LNCaP clone FGC (cell line): ENCODE data around the gene ELMO1.

ENCODE experiments used
- DNase-seq: peaks from one replicate; pipeline ENCODE4 v3.0.0-alpha.2; 2011; ENCODE audit warnings: low read depth
- H3K4me3 ChIP-seq: 2 replicates; pipeline ENCODE4 v1.5.1; 2011; ENCODE audit warnings: mild to moderate bottlenecking, low read depth, low read length, control low read depth
- TF ChIP-seq, protein P1 (sequence below): IDR thresholded peaks from 2 replicates; pipeline ENCODE4 v1.5.1; 2012; ENCODE audit warnings: mild to moderate bottlenecking; ENCODE audit not compliant: control insufficient read depth, insufficient read depth; ENCODE audit errors: extremely low read depth

Gene ELMO1

DNA sequence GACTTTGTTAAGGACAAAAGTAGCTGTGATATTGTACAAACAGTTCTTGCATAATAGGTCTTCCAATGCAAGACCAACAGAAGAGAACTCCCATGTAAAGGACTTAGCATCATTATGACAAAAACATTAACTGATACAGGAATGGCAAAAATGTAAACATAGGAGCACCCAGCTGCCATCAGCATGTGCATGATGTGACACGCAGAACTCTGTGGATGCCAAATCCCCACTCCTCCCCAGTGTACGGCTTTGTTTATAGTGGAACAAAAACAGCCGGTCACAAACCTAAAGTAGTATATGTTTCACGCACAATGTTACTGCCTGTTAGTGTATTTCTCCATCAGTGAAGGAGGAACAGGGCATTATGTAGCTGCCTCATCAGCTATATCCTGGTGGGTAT lies 408.3 kb downstream of the ELMO1 start:
- TF ChIP-seq, protein P1, sequence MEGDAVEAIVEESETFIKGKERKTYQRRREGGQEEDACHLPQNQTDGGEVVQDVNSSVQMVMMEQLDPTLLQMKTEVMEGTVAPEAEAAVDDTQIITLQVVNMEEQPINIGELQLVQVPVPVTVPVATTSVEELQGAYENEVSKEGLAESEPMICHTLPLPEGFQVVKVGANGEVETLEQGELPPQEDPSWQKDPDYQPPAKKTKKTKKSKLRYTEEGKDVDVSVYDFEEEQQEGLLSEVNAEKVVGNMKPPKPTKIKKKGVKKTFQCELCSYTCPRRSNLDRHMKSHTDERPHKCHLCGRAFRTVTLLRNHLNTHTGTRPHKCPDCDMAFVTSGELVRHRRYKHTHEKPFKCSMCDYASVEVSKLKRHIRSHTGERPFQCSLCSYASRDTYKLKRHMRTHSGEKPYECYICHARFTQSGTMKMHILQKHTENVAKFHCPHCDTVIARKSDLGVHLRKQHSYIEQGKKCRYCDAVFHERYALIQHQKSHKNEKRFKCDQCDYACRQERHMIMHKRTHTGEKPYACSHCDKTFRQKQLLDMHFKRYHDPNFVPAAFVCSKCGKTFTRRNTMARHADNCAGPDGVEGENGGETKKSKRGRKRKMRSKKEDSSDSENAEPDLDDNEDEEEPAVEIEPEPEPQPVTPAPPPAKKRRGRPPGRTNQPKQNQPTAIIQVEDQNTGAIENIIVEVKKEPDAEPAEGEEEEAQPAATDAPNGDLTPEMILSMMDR = no peak

DNA sequence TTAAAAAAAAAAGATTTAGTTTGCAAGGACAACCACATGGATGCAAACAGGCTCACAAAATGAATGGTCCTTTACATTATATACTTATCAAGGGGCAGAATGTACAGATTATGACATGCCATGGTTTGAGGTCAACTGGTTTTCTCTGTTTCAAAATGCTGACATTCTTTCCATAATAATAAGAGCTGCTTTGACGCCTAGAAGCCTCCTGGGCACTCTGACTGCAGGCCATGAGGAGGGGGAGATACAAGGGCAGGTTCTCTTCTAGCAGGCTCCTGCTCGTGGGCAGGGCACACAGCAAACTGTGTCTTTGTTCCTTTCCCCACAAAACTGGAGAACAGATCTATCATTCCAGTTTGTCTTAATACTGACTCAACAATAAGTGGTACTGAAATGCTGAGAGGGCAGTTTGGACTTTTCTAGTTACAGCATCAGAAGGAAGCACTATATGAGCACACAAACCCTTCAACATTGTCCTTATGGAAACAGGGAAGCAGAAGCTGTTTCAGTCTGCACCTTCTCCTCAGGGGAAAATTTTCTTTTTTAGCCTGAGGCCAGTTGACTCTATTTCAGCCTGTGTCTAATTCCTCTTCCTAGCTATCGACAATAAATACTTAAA lies 409.4 kb downstream of the ELMO1 start:
- H3K4me3 ChIP-seq = no peak overlapping the region
- TF ChIP-seq, protein P1 = no peak
- DNase-seq = no peak

More for the DNA sequence above, 408.3 kb downstream of the ELMO1 start:
- no peak for DNase-seq
- no peak overlapping the region for H3K4me3 ChIP-seq

DNA sequence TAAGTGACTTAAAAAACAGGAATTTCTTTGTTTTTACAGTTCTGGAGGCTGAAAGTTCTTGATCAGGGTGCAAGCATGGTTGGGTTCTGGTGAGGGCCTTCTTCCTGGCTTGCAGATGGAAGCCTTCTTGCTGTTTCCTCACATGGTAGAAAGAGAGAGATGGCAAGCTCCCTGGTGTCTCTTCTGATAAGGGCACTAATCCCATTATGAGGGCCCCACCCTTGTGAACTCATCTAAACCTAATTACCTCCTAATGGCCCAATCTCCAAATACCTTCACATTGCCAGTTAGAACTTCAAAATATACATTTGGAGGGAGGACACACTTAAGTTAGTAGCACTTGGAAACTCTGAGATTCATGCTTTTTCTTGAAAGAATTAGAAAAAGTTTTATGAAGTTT lies 410.0 kb downstream of the ELMO1 start:
- TF ChIP-seq, protein P1 = no peak
- no peak overlapping the region for H3K4me3 ChIP-seq
- DNase-seq = no peak

DNA sequence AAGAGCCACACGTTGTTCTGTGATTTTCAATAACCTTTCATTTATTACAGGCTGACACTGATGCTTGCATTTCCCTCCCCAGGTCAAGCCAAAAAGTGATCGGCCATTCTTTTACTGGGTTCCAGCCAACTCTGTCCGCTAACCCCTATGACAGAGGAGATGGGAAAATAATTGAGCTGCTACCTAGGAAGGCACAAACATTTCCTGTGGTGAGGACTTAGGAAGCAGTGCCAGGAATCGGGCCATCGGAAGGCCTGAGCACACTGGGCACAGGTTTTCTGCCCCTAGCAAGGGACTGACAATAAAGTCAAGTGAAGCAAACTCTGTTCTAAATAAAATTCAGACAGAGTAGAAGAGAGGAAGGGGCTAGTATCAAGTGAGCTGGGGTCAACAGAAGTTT lies 411.4 kb downstream of the ELMO1 start:
- no peak for DNase-seq
- H3K4me3 ChIP-seq = no peak overlapping the region
- TF ChIP-seq, protein P1 = no peak

DNA sequence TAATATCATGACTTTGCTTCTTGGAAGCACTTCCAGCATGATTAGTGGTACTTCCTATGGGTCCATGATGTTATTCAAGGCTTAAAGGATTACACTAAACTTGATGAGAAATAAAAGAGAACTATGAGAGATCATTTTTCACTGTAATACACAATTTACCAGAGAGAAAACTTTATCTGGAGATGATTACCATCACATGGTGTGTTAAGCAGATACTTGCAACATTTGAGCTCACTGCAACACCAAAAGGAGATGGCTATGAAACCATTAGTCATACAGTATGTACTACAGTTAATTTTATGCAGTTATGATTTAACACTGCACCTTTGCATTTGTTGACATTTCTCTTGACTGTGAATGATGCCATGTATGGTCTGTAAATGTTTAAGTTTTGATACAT lies 413.0 kb downstream of the ELMO1 start:
- H3K4me3 ChIP-seq = no peak overlapping the region
- DNase-seq = no peak
- TF ChIP-seq, protein P1 = no peak

DNA sequence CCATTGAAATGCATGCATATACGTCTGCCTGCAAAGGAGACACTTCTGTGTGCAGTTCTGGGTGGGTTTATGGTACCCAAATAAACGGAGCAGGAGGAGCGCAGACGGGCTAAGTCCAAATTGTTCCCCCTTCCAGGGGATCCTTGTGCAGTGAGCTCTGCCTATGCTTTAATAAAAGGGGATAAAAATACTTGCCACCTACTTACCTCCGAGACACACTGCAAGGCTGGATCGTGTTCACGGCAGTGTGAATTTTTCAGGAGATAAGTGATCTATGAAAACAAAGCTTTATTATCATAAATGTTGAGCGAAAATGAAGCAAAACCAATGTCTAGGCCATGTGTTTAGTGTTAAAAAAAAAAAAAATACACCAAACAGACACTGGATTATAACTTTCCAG lies 415.5 kb downstream of the ELMO1 start:
- DNase-seq = no peak
- TF ChIP-seq, protein P1 = no peak
- no peak overlapping the region for H3K4me3 ChIP-seq

DNA sequence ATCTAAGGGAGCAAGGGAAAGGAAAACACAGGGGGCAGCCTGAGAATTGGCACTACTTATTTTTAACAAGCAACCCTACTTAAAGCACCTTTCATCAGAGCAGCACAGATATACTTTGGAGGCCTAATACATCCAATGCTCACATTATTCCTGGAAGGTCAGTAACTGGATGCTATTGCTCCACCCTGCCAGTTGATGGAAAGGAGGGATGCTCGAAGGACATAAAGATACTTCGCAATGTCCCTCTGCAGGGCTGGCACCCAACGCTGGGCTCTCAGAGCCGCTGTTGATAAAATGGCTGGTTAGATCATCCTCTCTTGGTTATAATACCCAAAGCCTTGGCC lies 416.4 kb downstream of the ELMO1 start:
- no peak overlapping the region for H3K4me3 ChIP-seq
- TF ChIP-seq, protein P1 = no peak
- DNase-seq = no peak
